Stimulated activated CD4-positive, alpha-beta T cell treated with anti-CD3 and anti-CD28 coated beads, Interleukin-4, amount 100 ng/mL, for 4 hours (primary cell): ENCODE measurements around the gene TNK2.

ENCODE experiments used
- DNase-seq, 2 experiments: peaks; one replicate each; pipeline ENCODE4 v3.0.0-alpha.2; 2020

Gene TNK2

DNA sequence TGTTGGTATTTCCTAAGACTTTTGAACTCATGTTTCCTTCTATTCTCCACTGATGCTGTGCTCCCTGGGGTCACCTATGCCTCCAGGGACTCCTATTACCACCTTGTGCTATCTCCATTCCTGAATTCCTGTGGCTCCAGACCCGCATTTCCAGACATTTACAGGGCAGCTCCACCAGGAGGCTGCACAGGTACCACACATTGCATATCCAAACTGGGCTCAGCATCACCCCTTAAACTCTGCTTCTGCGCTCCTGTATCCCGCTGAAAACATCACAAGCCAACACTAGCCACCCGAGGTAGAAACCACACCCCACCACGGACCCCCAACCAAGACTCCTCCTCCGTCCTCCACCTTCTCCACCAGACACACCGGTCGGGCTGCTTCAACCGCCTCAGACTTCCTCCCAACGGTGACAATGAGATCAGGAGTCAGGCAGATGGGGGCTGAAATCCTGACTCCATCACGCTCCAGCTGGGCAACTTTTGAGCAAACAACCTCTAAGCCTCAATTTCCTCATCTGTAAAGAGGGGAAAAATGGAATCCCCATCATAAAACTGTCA, 10.4 kb downstream of the TNK2 start:
- DNase-seq = no peak

DNA sequence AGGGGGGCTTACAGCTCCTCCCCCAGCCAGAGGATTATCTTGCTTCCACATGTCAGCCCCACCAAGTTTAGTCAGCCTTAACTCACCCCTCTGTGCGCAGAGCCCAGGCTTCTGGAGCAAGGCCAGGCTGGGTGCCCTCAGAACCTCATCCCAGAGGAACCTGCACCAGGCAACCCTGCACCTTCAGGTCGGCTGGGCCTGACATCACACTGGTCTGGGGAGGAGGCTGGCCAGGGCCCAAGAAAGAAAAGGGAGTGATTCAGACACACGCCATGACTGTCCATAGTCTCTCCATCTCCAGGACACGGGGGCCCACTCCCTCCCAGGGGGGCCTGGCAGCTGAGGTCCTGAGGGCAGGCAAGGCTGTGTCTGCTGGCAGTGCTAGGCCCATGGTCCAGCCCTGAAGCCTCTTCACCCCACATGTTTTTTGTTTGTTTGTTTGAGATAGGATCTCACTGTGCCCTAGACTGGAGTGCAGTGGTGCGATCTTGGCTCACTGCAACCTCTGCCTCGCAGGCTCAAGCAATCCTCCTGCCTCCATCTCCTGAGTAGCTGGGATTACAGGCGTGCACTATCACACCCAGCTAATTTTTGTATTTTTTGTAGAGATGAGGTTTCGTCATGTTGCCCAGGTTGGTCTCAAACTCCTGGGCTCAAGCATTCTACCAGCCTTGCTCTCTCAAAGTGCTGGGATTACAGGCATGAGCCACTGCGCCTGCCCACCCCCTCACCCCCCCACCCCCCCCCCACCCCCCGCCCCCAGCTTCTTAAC, 11.1 kb downstream of the TNK2 start:
- DNase-seq = no peak

DNA sequence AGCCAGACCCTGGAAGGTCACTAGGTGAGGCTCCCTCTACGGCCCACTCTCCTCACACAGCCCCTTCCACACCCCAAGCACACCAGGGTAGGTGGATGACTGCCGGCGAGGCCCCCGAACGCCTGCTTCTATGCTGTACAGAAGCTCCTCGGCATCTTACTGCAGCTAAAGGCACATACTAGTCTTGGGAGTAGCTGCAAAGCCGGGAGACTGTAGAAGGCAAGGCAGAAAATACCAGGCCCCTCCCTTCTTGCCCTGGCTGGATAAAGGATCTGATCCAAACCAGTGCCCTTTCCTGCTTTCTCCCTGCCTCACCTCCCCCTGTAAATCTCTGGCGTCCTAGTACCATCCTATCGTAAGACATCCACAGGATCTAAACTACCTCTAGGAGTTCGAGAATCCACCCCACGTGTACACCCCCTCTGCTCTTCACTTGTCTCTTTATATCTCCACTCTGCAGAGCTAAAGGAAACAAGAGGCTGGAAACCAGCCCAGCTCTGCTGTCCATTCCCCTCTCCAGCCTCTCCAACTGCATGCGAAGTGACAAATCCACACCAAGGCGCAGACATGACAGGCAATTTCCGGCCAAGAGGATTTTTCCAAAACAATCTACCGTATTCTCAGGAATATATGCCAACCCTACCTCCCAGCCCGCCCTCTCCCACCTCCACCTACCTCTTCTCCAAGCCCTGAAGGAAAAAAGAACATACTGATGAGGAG, 11.8 kb downstream of the TNK2 start:
- peak in 1 of 2 experiments; percentile 22 for DNase-seq

DNA sequence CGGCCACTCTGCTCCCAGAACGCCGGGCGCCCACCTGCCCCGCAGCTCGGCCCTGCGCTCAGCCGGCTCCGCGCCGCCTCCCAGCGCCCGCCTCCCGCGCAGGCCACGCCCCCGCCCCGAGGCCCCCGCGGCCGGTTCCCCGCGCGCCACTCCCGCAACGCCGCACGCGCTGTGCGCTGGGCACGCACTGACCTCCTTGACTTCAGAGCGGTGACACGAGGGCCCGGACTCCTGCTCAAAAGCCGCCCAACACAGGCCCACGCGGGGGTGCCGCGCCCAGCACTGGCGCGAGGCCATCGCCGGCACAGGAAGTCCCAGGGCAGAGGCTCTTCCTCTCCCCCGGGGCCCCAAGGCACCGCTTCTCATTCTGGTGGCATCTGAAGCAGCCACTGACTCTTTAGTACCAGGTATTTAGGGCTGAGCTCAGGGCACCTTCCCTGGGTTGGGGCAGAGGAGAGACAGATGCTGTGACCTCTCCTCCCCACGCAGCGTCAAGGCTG, 12.4 kb downstream of the TNK2 start:
- peak; percentile 50 to 69 for DNase-seq

DNA sequence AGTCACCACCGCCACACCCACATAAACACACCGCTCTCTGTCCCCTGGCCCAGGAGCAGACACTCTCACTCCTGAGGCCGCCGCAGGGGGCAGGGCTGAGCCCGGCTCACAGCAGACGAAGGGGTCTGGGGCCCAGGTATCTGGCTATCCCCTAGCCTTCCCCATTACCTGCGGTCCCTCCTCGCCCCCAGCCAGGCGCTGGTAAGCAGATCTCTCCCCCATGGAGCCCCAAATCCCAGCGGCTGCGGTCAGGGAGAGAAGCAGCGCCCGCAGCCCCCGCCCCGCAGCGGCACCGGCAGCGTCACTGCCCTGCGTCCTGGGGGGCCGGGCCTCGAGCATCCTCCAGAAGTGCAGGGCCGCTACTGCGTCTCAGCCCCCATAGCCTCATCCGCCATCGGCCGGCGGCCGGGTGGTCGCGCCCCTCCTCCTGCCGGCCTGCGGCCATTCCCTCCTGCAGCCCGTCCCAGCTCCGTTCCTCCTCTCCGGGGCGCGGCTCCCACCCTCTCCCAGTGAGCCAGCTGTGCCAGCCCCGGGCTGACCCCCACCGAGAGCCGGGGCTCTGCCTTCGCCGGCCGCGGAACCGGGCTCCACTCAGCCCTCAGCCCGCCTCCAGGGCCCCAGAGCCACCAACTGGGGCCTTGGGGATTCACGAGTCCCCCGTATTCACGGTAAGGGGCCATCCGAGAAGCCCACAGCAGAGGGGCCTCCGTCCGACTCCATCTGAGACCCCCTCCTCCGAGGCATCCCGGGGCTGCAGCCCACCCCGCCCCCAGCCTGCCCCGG, 13.1 kb downstream of the TNK2 start:
- peak; percentile 54 to 59 for DNase-seq

DNA sequence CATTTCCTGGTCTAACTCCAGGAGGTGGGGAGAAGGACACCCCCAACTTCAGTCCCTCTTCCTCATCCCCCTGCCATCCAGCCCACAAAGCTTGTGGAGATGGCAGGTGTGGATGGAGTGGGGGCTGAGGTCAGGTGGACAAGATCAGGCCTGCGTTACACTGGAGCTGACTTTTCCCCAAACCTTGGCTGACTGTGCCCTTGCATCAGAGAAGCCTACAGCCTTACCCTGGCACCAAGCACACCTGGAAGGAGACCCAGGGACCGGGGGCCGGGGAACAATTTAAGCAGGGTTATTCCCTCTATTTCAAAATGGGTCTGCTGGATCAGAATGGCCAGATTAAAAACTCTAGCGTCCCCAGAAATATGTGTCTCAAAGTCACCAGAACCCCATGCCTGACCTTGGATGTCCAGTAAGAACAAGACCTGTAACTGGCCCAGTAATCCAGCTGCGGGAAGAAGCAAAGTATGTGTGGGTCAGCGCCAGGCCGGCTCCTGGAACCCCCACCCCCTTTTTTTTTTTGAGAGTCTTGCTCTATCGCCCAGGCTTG, 14.4 kb downstream of the TNK2 start:
- DNase-seq = no peak

DNA sequence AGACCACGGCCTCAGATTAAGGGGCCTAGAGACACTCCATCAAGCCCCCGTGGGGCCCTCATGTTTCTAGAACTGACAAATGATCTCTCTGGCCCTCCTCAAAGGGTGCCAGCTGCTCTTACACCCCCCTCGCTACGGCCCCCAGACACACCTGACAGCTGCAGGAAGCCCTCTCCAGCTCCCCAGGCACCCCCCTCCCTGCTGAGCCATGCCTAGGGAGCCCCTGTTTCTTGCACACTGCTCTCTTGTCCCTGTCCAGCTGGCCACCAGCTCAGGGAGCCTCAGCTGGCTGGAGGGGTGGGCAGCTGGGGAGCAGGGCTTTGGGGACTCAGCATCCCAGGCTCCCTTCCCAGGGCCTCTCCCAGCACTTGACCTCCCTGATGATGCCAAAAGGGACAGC, 14.8 kb downstream of the TNK2 start:
- DNase-seq = no peak

DNA sequence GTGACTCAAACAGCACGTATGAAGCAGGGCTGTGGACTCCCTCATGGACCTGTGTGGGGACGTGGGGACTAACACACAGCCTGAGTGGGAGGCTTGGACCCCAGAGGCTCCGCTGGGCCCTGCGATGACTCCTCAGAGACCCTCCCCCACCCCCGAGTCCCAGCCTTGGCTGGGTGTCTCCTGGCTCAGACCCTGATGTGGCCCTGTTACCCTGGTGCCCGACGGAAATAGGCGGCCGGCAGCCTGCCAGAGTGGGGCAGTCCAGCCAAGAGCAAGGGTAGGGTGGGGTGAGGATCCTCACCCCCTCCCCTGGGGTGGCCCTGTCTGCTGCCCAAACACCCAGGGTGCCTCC, 15.3 kb downstream of the TNK2 start:
- no peak for DNase-seq

DNA sequence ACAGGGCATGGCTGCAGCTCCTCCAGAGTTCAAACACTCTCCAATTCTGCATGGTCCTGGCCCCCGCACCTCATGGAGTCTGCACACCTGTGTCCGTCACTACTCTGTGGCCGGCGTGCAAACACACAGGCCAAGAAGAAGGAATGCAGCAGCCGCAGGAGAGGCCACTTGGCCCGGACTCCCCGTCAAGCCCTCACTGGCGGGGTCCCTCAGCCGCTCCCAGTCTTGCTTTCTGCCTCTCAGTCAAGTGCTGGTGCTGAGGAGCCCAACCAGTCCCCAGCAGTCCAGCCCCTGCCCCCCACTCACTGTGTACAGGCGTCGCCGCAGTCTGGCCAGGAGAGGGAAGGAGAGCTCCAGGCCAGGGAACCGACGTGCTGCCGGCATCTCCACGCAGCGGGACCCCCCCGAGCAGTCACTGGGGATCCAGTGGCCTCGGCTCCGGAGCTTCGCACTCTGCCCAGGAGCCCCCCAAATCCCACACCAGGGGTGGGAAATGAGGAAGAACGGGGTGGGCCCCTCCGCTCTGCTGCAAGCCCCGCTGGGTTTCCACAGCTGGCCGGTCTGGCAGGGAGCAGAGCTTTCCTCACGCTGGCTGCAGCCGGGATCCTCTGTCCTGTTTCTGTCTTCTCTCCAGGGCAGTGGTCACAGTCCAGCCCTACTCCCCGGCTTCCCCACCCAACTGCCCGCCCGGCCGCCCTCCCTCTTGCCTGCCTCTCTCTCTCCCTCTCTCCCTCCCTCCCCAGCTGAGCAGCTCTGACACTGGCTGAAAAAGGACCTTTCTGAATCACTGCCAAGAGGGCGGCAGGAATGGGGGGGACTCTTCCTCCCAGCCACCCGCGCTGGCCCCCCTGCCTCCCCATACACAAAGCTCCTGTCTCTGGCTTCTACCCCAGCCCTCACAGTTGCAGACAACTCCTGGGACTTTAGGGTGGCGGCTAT, 16.0 kb downstream of the TNK2 start:
- DNase-seq = no peak

DNA sequence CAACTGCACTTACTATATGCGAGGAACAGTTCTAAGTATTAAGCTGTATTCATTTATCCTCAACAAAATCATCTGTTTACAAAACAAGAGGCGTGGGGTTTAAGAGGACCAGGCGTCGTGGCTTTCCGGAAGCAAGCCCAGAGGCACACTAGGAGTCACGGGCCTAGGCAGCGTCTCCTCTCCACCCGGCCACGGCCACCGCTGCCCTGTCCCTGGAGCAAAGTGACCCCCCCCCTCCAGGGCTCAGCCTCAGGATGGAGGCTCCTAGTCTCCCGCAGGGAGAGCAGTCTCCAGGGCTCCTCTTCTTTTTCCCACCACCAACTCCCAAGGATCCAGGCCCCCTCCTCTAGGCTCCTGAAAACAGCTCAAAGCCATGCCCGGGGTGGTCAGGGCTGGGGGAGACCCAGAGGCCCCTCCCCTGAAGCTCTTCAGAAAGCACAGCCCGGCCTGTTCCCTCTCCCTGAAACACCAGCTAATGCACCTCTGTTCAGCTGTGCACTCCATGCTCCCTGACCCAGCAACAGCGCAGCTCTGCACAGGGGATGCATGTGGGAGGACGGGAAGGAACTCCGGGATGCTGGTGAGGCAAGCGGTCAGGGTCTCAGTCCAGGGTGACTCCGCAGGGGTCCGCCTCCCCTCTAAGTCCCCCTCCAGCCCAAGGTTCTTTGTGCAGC, 16.8 kb downstream of the TNK2 start:
- no peak for DNase-seq

DNA sequence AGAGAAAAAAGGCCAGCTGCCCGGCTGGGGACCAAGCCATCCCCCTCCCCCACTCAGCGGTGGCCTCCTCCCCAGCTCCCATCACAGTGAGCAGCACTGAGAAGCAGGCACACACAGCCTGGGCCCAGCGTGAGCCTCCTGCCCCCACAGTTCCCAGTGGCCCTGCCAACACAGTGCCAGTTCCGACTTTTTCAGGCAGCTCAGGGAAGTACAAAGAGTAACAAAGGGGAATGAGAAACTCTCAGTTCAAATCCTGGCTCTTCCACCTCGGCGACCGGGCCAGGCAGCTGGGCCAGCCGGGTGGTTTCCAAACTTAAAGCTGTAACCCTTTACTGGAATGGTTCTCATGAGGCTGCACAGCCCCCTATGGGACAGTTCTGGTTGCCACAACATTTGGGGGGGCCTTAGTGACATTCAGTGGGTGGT, 18.5 kb downstream of the TNK2 start:
- DNase-seq = no peak

DNA sequence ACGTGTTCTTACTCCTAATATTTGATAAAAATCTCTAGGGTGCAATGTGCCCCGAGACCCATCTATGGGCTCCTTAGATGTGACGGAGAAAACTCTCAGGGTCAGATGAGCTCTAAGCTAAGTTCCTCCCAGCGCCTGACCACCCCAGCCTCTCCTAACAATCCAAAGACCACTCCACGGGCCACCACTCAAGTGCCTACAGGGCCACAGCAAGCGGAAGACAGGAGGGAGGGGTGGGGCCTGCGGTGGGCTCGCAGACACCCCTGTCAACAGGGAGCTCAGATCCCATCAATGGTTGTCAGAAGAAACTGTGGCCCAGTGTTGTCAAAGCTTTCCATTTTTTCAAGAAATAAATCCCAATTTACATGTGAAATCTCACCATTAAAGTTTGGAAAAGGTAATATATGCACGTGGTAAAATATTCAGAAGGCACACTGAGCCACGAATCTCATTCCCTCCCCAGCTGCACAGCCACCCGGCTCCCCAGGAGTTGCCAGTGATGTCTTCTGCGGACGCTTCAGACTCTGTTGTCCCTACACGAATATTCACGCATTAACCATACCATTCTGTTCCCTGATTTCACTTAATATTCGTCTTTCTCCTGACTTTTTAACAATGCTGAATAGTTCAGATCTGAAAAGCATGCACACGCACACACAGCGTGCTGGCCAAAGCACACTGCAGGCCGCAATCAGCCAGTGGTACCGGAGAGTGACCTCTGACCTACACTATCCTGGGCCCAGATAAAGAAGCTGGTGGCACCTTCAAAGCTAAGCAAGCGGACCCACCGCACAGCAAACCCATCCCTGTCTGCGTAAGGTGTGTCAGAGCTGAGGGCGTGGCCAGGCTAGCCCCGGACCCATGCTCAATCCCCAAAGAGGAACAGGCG, 19.1 kb downstream of the TNK2 start:
- no peak for DNase-seq

DNA sequence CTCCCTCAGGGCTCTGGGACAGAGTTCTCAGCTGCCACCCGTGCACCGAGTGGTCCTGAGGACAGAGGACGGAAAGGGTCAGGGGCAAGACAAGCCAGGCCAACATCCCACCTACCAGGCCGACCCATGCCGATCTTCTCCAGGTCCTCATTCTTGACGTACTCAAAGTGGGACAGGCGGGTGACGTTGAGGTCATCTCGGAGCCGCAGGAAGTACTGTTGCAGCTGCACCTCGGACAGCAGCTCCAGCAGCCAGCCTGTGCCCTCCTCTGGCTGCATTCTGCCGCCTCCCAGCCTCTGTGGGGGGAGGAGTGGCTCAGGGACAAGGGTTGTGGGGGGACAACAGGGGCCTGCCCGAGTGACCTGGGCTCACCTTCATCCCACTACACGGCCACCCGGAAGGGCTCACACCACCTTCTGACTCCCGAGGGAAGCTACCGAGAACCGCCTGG, 20.0 kb downstream of the TNK2 start:
- DNase-seq = no peak

DNA sequence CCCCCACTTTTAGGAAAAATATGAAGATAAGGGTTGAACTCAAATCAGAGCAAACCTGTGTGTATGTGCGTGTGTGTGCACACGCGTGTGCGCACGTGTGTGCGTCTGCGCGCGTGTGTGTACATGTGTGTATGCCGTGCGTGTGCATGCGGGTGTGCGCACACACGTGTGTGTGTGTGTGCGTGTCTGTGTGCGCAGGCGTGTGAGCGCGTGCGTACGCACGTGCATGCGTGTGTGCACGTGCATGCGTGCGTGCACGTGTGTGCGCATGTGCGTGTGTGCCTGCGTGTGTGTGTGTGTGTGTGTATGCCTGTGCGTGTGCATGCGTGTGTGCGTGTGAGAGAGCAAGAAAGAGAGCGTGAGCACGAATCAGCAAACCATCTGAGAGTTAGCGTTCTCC, 20.7 kb downstream of the TNK2 start:
- DNase-seq = no peak

DNA sequence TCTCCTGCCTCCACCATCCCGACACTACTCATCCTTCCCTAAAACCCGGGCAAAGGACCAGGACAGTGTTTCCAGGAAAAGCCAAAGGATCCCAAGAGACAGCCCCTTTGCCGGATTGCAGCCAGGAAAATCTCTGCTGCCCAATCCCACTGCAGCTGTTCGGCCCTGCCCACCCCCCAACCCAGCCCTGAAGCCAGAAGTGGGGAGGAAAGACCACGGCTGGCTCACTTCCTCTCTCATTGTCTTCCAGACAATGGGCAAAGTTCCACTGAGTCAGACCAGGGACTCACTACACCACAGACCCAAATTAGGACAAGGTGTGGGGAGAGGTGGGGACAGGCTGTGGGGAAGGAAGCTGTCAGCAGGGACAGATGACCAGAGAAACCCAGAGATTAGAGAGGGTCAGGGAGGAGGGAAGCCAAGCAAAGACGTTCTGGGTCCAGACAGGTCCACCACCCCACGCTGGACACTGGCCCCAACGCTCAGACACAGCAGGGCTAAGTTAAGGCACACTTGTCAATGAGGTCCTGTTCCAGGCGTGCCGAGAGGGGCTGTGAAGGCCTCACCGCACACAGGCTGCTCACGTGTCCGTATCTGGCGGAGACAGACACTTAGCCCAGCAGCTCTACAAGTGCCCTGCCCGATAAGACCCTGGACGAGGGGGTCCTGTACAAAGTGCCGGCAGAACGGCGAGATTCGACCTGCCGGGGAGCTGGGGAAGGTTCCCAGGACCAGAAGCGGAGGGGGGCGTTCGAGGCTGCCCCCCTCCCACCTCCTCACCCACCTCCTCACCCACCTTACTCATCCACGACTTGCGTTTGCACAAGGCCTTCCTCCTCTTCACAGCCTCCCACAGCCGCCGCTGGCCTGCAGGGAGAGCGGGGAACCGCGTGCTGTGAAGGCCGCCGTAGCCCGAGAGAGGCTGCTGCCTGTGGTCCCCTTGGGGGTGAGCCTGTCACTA, 21.9 kb downstream of the TNK2 start:
- no peak for DNase-seq

DNA sequence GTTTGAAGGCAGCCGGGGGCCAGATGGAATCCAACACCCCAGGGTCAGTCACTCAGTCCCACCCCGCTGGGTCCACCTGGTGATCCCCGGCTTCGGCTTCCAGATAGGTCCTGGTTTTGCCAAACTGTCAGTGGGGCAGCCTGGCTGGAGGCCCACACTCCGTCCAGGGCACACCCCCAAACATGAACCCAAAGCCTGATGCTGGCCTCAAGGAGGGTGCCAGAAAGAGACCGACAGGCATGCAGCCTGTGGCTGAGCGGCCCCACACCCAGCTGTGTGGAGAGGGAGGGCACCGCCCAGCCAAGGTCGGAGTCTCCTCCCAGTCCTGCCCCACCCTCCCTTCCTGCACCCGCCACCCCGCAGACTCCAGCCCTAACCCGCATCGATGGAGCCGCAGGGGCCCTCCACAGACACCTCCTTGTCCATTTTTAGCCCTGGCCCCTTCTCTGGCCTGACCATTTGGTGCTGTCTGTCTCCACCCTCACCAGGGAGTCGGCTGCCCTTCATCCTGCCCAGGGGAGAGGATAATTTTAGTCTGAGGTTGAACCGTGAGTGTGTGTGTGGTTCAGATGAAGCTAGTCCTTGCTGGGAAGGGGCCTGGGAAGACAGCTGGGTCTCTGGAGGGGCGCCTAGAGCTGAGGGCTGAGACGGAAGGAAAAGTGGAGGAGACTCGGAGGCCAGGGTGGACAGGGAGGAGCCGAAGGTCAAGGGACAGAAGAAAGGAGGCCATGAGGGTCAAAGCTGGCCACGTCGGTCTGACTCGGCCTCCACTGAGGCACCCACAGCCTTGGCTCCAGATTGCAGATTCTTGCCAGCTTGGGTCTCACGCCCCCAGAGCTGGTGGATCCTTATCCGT, 23.1 kb downstream of the TNK2 start:
- no peak for DNase-seq

DNA sequence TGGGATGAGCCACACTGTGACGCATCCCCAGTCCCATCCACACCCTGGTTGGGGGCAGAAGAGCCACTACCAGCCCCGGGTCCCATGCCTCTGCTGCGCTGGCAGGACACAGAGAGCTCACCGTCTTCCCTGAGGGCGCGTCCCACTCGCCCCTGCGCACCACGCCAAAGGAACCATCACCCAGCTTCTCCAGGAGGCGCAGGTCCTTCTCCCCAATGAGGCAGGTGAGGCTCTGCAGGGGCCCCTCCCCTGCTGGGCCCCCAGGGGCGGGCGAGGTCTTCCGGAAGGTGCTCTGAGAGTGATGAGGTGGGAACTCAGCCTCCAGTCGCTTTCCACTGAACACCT, 23.7 kb downstream of the TNK2 start:
- DNase-seq = no peak

DNA sequence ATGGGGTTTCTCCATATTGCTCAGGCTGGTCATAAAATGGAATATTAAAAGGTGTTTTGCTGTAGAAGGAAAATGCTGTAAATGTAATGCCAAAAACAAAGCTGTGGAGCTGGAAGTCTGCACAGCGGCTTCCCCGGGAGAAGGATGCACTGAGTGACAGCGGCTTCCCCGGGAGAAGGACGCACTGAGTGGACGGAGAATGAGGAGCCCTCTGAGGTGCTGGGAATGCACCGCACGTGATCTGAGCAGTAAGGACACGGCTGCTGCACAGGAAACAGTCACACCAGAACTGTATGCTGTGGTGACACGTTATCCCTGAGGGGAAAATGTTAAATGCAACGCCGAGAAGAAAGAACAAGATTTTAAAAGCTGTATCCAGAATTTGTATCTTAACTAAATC, 24.6 kb downstream of the TNK2 start:
- no peak for DNase-seq
